Effector CD8-positive, alpha-beta T cell (primary cell): ENCODE data around the gene GDF11.

ENCODE experiments used
- DNase-seq: peaks from one replicate; lab custom pipeline; 2025; lab: John Stamatoyannopoulos, UW
- total RNA-seq, 4 experiments: gene quantifications; one replicate each; lab custom pipeline; 2026; lab: John Stamatoyannopoulos, UW

The GDF11 gene
- total RNA-seq, result 19.1 to 51.5 (median 28.2) reads per million in 4 experiments

DNA sequence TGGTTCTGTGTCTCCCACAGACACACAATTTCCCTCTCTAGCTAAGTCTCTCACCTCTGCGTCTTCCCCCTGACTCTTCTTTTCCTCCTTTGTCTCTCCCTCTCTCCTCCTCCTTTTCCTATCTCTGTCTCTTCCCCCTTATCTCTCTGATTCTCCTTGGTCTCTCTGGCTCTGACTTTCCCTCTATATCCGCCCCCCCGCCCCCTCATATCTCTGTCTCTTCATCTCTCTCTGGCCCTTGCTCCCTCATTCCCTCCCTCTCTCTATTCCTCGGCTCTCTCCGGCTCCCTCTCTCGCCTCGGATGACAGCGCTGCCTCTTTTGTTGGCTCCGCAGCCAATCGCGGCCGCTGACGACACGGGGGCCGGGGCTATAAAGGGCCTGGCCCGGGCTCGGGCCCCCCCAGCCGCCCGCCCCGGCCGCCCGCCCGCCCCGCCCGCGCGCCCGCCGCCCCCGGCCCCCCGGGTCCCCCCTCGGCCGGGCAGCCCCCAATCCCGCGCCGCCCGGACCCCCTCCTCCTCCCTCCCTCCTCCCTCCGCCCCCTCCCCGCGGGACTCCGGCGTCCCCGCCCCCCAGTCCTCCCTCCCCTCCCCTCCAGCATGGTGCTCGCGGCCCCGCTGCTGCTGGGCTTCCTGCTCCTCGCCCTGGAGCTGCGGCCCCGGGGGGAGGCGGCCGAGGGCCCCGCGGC lies at the start of gene GDF11:
Gene GDF11 (plus strand): TSS at position 404 of the 687 bp plus-strand sequence. CDS start 195 bp downstream, at position 599.
- peak; percentile 71 for DNase-seq

DNA sequence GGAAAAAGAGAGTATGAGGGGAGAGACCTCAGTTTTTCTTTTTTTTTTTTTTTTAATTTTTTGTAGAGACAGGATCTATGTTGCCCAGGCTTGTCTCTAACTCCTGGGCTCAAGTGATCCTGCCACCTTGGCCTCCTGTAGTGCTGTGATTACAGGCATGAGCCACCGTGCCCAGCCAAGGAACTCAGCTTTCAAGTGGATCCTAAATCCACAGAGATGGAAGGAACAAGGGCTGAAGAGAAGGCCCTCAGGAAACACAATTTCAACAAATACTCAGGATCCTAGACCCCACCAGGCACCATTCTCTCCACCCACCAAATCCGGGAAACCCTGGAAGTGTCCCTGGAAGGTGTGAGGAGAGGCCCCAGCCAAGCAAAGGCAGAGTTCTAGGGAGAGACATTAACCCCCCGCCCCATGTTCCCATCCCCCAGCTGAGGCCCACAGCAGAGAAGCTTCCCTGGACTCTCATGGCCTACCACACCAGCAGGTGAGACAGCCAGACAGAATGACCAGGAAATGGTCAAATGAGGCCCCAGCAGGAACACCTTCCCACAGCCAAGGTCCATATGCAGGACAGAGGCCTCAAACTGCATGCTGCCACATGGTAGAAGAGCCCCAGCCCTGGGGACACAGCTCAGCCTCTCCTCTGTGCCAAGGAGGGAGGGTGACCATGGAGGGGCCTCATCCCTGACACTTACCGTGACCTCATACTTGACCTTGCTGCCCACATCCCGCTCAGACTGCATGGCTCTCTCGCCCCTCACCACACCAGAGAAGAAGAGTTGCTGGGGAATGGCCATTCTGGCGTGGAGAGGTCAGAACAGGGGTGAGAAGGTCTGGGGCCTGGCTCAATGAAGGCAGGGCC lies 49.4 kb upstream of the GDF11 start:
- DNase-seq, result no peak

DNA sequence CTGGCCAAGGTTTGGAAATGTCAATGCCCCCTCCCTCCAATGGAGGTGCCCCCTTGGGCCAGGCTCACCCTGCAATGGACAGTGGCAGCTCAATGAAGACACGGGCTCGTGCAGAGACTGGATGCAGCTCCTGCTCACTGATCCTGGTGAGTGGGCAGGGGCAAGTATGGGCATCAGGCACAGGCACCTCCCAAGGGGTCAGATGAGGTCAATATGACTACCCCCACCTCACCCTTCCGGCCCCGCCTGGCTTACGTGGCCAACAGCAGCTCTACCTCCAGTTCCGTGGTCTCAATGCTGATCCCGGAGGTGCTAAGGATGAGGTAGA lies 48.8 kb upstream of the GDF11 start:
- DNase-seq, result no peak

DNA sequence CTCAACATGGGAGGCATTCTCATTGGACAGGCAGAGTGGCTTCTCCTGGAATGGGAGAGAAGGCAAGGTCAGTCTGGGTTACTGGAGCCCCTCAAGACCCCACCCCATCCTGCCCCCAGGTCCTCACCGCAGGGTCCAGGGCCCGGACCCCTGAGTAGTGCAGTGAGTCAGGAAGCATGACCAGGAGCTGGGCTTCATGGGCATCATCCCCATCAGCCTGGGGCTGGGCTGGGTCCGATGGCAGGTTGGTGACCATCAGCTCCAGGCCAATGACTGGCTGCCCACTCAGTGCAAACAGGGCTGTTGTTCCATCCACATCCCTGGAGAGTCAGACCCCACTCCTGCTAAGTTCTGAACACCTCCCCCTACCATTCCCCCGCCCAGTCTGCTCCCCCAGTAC lies 48.3 kb upstream of the GDF11 start:
- no peak for DNase-seq

DNA sequence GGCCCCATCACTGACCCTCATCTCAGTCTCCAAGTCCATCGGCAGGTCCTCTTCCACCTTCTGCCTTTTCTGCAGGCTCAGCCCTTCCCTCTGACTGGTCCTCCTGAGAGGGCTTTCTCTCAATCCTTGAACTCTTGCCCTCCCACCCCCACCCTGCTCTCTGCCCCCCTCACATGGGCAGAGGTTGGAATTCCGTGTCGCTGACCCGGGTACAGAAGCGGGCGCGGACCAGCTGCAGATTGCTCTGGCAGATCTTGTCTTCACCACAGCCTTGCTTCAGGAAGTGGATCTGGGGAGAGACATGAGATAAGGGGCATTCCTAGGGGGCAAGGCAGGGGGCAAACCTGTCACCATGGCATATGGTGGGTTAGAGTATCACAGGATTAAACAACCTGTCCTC lies 47.6 kb upstream of the GDF11 start:
- no peak for DNase-seq

DNA sequence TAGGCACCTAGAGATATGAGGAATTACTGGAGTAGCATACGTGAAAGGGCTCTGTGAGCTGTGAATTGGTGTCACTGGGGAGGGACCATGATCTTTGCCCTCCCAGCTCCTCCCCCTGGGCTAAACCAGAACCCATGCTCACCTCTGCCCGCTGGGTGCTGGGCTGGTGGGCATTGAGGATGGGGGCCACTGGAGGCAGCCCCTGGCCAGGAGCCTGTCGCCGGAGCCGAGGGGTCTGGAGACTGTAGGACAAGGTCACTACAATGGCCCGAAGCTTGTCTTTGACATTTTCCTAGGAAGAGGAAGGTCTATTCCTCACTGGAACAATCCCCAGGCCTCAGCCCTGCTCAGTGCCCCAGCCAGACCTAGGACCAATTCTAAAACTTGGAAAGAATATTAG lies 46.8 kb upstream of the GDF11 start:
- DNase-seq, result no peak

DNA sequence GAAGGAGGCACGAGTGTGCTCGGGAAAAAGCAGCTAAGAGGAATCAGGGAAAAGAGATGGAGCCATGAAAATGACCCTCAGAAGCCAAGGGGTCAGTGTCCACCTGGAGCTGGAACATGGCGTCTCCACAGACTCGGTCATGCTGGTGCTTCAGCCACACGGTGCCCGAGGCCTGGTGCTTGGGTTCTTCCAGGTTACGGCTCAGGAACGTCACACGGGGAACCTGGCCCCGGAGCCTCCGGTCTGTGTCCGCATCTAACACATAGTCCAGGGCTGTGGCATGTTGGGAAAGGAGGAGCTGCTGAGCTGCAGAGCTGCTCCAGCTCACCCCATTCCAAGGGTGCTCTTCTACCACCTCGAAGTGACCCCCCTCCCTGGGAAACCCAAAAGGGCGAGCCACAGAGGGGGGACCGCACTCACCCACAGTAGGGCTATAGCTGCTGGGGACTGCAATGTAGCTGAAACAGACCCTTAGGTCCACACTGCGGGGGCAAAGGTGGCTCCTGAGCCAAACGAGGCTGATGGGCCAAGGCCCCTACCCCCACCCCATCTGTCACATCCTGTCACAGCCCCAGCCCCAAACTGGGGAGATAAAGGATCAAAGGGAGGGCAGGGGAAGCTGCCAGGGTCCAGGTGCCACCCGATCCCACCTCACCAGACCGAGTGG lies 46.0 kb upstream of the GDF11 start:
- DNase-seq, result no peak

DNA sequence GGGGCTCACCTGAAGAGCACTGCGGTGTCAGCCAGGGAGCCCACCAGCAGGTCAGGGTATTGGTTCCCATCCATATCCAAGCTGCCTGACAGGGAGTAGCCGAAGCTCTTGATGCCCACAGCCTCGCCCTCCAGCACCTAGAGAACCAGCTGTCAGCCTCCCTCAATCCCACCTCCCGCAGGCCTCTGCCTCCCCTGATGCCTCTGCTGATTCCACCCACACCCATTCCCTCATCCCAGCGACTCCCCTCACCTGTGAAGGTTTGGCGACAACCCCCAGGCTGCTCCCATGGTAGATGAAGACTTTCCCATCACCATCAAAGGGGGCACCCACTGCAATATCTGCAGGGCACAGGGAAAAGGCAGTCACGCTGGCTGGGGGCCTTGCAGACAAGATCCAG lies 45.2 kb upstream of the GDF11 start:
- no peak for DNase-seq

DNA sequence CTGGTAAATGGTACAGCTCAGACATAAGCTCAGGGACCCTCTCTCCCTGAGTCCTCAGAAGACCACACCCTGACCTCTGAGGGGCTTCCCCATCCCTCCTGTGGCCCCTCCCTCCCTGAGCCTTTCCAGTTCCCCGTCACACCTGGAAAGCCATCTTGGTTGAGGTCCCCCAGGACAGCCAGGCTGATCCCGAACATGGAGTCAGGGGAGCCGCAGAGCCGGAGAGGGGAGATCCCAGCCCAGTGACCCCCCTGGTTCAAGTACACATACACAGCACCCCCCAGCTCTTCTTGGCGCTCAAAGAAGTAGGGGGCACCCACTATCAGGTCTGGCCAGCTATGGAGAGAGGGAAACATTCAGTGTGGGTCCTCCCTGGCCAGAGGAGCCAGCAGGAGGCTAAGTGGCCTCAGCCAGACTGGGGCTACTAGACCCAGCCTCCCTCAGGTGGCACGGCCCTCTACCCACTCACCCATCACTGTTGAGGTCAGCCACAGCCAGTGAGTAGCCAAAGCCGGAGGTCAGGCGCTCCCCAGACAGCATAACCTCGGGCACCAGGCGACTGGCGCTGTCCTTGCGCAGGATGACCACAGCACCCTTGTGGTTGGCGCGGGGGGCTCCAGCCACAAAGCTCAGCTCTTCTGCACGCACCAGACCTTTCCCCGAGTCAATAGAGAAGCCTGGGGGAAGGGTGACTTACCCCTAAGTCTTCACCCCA lies 44.5 kb upstream of the GDF11 start:
- no peak for DNase-seq

DNA sequence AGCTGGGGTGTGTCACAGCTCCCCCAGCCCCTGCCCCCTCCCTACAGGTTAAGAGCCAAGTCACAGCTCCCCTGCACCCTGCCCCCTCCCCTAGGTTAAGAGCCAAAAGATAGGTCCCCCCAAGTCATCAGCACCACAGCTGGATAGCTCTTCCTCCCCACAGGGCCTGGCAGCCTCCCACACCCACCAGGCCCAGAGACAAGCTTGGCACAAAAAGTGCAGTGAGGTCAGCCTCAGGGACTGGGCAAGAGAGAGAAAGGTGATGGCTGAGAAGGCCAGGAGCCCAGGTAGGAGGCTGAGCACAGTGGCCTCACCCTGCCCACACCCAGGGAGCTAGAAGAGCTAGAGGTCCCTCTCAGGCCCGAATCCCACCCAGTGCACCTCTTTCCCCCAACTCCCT lies 44.0 kb upstream of the GDF11 start:
- no peak for DNase-seq

DNA sequence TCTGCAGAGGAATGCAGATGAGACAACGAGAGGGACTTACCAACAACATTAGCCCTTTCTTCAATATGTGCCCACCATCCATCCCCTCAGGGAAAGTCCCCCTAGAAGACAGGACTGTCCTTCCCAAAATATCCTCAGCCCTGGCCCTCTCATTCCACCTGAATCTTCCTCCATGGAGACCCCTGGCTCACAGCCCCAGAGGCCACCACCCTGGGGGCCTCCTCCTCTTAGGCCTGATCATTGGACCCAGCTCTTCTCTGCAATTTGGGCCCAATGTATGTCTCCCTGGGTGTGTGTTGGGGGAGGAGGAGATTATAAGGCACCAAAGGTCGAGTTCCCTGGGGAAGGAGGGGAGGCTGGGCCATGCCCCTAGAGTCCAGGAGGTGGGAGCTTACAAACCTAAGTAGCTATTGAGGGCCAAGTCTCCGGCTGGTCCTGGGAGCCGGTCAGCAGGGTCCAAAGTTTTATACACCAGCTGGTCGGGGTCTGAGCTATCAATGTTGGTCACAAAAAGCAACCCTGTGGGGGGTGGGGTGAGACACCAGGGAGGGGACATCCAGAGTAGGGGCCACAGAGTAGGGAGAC lies 43.4 kb upstream of the GDF11 start:
- DNase-seq, result no peak

DNA sequence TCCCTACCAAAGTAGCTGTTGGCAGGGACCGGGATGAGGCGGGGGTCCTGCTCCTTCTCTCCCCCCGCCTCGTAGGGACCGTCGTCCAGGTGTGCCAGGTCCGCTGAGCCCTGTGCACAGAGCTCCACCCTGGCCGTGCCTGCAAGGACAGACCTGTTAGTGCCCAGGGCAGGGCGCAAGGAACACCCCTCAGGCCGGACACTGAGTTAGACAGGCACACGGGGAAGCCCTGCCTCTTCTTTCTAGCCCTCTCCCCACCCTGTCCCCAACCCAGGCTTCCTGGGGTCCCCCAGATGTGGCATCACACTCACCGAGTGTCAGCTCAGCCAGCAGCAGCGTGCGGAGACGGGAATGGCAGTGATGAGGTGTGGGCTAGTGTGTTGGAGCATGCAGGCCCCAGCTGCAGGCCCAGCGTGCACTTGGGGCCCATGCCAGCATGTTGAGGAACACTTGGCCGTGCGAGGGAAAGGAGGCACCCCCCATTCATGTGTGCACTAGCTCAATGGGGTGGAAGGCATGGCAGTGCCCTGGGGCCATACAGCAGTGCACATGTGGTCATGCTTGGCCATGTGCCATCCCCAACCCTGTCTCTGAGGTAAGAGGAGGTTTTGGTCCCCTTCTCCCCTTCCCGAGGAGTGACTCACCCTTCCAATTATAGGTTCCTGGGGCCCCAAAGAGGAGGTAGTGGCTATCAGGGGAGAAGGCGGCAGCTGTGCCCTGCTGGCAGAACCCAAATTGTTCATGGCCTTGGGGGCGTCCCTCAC lies 42.5 kb upstream of the GDF11 start:
- DNase-seq, result no peak

DNA sequence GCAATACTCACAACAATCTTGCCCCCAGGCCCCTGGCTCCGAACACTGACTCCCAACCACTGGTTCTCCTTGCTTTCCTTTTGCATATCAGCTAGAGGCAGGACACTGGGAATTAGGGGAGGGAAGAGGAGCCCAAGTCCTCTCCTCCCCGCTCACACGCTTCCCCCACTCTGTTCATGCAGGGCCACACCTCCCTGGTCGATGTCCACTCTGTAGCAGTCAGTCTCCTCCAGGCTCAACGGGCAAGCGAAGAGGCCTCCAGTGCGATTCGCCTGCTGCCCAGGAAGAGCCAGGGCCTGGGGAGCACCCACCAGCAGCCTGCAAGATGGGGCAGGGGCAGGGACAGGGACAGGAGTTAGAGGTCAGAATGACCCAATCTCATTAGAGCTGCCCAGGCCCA lies 40.1 kb upstream of the GDF11 start:
- no peak for DNase-seq

DNA sequence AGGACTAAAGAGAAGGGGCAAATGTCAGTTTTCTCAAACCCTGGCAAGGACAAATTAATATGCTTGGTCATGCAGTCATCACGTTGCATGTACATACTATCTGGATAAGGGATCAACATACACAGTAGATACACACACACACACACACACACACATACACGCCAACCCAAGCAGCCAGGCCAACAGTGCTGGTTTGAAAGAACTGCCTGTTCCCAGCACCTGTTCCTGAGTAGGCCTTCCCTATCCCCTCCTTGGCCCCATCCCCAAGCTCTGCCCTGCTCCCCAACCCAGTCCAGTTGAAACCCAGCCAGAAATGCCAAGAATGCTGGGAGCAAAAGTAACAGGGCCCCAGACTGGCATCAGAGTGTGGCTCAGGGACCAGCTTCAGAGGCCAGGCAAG lies 39.6 kb upstream of the GDF11 start:
- DNase-seq, result no peak

DNA sequence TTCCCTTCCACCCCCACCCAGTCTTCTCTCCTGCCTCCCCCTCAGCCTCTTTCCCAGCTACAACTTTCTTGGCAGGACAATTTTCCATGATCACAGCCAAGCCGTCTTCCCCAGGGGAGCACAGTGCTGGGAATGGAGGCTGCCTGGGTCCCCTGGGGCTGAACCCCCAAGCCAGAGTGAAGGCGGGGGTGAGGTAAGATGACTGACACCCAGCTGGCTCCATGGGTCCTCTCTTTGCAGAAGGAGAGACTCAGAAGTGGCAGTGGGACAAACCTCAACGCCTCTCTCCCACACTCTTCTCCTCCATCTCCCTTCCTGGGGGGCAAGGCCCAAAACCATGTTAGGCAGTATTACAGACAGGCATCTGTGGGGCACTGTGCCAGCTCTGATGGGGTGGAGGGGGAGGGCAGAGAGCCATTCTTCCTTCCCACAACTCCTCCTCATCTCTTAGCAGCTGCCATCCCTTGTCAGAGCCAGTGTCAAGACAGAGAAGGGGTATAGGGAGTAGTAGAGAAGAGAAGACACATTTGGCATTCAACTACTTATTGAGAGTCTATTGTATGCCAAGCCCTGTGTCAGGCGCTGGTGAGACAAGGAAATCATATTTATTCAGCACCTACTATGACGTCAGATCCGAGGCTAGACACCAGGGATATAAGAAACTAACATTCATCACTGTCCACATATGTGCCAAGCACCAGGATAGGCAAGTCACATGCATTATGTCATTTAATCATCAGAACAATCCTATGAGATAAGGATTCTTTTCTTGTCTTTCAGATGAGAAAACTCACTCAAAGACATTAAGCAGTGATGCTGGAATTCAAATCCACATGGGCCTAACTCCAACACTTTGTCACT lies 38.8 kb upstream of the GDF11 start:
- DNase-seq, result no peak

DNA sequence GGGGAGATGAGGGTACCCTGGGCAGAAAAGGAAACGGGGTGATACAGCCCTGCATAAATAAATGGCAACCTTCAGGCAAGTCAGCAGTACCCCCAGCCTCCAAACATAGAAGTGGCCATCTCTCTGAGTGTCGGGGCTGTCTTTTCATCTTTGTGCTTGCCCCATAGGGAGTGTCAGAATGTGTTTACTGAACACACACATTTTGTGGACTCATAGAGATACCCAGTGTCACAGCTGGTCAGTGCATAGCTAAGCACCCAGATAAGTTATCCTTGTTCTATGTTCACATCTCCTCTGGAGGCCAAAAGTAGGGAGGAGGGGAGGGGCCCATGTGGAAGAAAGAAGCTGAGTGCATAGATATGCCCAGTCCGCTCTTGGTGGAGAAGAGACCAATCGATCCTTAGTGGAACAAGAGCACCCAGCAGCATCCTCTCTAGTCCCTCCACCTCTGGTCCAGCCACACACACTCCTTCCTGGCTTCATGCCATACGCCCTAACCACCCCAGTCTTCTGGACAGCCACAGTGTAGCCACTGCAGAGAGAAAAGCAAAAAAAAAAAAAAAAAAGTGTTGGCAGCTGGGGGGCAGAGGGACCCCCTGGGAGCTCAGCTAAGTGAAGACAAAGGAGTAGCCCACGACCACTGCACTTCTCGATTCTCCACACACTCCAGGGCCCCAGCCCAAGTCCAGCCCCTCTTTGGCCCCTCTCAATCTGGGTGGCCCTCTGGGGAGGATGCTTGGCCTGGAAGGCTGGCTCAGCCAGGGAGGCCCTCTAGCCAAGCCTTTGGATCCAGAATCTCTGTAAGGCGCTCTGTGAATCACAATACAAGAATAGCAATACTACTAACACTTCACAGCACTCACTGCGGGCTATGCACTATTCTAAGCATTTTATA lies 37.9 kb upstream of the GDF11 start:
- no peak for DNase-seq

DNA sequence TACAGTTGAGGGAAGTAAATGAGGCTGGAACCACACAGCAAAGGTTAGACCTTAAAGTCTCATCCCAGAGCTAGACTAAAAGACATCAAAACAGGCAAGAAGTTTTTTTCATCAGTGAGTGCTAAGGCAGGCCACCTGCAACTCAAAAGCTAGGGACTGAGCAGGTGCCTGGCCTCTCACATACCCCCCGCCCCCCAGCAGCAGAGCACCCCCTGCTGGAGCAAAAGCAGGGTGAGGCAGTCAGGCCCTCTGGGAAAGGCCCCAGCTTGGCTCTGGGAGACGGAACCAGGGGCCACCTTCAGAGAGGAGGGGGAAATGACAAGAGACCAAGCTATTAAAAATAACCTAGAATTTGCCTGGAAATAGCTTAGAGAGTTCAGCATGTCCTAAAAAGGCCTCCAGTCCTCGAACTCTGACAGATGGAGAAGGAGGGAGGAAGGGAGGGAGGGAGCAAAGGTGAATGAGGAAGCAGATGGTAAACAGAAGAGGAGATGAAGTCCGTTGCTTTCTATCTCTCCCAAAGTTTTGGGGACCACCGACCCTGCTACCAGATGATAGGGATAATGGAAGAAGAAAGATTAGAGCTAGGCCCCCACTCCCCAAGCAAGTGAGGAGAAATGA lies 37.0 kb upstream of the GDF11 start:
- DNase-seq, result no peak

DNA sequence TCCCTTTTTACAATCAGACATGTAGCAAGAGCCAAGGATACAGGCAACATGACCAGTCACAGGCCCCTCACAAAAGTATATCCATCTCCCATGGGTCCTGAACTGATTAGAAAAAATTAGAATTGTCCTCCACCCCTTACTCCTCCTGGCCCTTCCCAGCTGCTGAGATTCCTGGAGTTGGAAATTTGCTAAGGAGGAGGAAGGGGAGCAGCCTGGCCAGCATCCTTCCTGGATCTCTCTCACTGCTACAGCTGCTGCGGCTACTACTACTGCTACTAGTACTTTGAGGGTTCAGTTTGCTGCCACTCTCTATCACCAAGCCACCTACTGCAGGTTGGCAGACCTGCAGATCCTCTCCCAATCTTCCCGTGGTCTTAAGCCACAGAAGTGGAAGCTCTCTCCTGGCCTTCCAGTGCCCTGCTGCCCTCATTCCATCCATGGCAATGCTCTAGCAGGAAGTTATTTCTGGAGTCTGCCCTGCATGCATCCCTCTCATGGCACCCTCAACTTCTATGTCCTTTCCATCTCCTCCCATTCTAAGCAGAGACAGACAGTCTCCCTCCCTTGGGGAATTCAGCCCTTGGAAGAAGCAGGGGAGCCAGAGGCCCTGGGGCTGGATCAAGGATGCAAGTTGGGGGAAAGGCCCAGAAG lies 36.2 kb upstream of the GDF11 start:
- no peak for DNase-seq
